ENCODE results near the gene PHLPP2. TPM values are rescaled to one million over a fixed set of nuclear protein-coding genes. Genes with fewer than 3 reads are reported as not detected.

The PHLPP2 gene
- total and polyA plus RNA-seq, 7 donors, result 8.2 to 19.0 (median 11.4) TPM

DNA sequence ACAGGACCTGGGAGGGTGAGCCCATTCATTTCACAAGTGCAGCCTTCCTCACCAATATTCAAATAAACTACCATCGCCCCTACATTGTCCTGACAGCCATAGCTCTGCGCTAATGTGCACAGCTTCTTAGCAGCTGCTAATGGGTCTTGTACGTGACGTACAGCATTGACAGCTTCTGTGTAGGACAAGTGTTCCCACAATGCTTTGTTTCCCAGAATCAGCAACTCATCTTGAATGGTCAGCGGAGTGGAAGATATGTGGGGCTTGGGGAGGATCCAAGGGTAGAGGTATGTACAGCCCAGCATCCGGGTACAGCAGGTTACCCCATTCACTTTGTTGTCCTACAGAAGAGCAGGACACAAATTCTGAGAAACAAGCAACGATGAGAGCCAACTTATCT lies 74.8 kb downstream of the PHLPP2 start:
- Histone ChIP-seq H3K4me3 (no peak overlapping the region), H3K36me3 (peaks cover 7 to 83% (median 19%) of the 10 kb centered on the region in 4 donors), H3K27ac (no peak overlapping the region), H3K9me3 (no peaks in the 10 kb centered on the region), H3K27me3 (no peaks in the 10 kb centered on the region), H3K4me1 (no peaks in the 10 kb centered on the region)
- TF ChIP-seq POLR2A (IDR thresholded peaks at IDR 0.05) (no peak), EP300 (IDR thresholded peaks at IDR 0.05) (no peak), POLR2AphosphoS5 (IDR thresholded peaks at IDR 0.05) (no peak)
- TF ChIP-seq, protein P1, sequence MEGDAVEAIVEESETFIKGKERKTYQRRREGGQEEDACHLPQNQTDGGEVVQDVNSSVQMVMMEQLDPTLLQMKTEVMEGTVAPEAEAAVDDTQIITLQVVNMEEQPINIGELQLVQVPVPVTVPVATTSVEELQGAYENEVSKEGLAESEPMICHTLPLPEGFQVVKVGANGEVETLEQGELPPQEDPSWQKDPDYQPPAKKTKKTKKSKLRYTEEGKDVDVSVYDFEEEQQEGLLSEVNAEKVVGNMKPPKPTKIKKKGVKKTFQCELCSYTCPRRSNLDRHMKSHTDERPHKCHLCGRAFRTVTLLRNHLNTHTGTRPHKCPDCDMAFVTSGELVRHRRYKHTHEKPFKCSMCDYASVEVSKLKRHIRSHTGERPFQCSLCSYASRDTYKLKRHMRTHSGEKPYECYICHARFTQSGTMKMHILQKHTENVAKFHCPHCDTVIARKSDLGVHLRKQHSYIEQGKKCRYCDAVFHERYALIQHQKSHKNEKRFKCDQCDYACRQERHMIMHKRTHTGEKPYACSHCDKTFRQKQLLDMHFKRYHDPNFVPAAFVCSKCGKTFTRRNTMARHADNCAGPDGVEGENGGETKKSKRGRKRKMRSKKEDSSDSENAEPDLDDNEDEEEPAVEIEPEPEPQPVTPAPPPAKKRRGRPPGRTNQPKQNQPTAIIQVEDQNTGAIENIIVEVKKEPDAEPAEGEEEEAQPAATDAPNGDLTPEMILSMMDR (IDR thresholded peaks at IDR 0.05), result no peak
- intact Hi-C loops (cut with DNase I), result no loop called here
- WGBS, 2 donors, result 96% methylated on average over 7 of the region's 7 CpGs
- DNase-seq, result no peak

DNA sequence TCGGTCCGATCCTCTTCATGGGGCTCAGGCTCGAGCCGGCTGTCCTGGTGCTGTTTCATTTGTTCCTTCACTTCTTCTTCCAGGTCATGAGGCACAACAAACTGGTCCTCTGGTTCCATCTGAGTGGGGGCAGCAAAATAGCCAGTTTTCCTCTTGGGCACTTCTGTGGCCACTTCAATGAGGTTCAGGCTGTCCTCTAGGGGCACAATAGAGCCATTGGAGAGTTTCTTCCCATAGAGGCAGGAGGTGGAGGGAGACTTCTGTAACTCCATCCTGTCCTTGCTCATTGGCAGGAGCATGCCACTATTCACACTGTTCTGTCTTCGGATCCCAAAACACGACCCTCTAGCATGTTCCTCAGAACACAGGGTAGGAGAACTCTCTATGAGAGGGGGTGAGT lies 75.6 kb downstream of the PHLPP2 start:
- Histone ChIP-seq H3K27me3 (no peaks in the 10 kb centered on the region), H3K4me3 (no peak overlapping the region), H3K4me1 (no peaks in the 10 kb centered on the region), H3K9me3 (no peaks in the 10 kb centered on the region), H3K36me3 (peaks cover 5 to 82% (median 15%) of the 10 kb centered on the region in 4 donors), H3K27ac (no peak overlapping the region)
- intact Hi-C loops (cut with DNase I), result no loop called here
- WGBS, 2 donors, result 91 to 93% methylated on average over 6 of the region's 6 CpGs
- no peak for DNase-seq
- TF ChIP-seq POLR2A (IDR thresholded peaks at IDR 0.05) (no peak), POLR2AphosphoS5 (IDR thresholded peaks at IDR 0.05) (no peak), EP300 (IDR thresholded peaks at IDR 0.05) (no peak)
- TF ChIP-seq, protein P1 (IDR thresholded peaks at IDR 0.05), result no peak

- Histone ChIP-seq H3K9me3 (no peaks in the 10 kb centered on the region), H3K27me3 (no peaks in the 10 kb centered on the region), H3K27ac (no peak overlapping the region), H3K4me3 (no peak overlapping the region), H3K36me3 (peaks cover 5 to 76% (median 15%) of the 10 kb centered on the region in 4 donors), H3K4me1 (no peaks in the 10 kb centered on the region)
- TF ChIP-seq POLR2A (IDR thresholded peaks at IDR 0.05) (no peak), EP300 (IDR thresholded peaks at IDR 0.05) (no peak), POLR2AphosphoS5 (IDR thresholded peaks at IDR 0.05) (no peak)
- TF ChIP-seq, protein P1 (IDR thresholded peaks at IDR 0.05), result no peak
- 92 to 96% methylated on average over 2 of the region's 2 CpGs for WGBS, 2 donors
- intact Hi-C loops (cut with DNase I), result no loop called here
- DNase-seq, result no peak
These were observed 76.3 kb downstream of the PHLPP2 start for GRCh38 chr16:71648162-71648561.

DNA sequence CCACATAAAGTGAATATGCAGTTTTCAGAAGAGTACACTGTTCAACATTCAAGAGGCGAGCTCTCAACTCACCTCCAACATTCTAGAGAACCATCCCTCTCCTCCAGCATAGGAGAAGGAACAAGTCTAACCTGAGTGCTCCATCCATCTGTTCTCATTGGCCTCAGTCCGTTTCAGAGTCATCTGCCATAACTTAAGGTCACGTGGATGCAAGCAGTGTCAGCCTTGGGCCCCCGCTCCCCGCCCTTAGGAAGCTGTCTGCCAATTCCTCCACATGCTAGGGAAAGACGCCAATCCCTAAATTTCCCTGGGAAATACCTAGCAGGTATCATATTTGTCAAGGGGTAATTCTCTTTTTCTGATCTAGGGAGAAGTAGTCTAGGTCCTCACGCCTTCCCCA lies 77.1 kb downstream of the PHLPP2 start:
- Histone ChIP-seq H3K9me3 (no peaks in the 10 kb centered on the region), H3K36me3 (peaks cover 0 to 68% (median 9%) of the 10 kb centered on the region in 4 donors)

More for the DNA sequence above, 77.1 kb downstream of the PHLPP2 start:
- Histone ChIP-seq H3K4me1 (no peaks in the 10 kb centered on the region), H3K27me3 (no peaks in the 10 kb centered on the region), H3K27ac (no peak overlapping the region), H3K4me3 (no peak overlapping the region)
- TF ChIP-seq EP300 (IDR thresholded peaks at IDR 0.05) (no peak), POLR2AphosphoS5 (IDR thresholded peaks at IDR 0.05) (no peak), POLR2A (IDR thresholded peaks at IDR 0.05) (no peak)
- TF ChIP-seq, protein P1 (IDR thresholded peaks at IDR 0.05), result no peak
- intact Hi-C loops (cut with DNase I), result no loop called here
- 80% methylated on average over 7 of the region's 7 CpGs for WGBS, 2 donors
- no peak for DNase-seq
